Measurements from ENCODE around the gene MCOLN2.

GRCh38 chr1:84995484-84996334 lies 1.2 kb downstream of the MCOLN2 start:
- TF ChIP-seq EZH2 (IDR thresholded peaks at IDR 0.05; ENCODE audit: insufficient read depth, poor library complexity, severe bottlenecking) (no peak), EZH2phosphoT487 (IDR thresholded peaks at IDR 0.05; ENCODE audit: insufficient read depth, low read depth) (no peak)
